Anterior cingulate cortex (tissue), 58 donors: ENCODE results near the gene CPLANE1.
"Not testable (repeated sequence)": the region's sequence is repeated elsewhere in the genome, so short reads cannot be mapped to it uniquely, and the experiment has no call there.

Source experiments
- DNase-seq, 58 donors: peaks; one replicate each; lab custom pipeline; 2025; lab: John Stamatoyannopoulos, UW

The CPLANE1 gene

GRCh38 chr5:37208883-37209797 lies 40.0 kb downstream of the CPLANE1 start:
- peak in 9 of 58 donors; percentile 1 to 26 (median 14) for DNase-seq

- DNase-seq = no peak
Observed at GRCh38 chr5:37207802-37208201, 41.4 kb downstream of the CPLANE1 start.

- no peak for DNase-seq
Observed at GRCh38 chr5:37206736-37207135, 42.4 kb downstream of the CPLANE1 start.

- DNase-seq = no peak
Observed at GRCh38 chr5:37198842-37199241, 50.3 kb downstream of the CPLANE1 start.

GRCh38 chr5:37198061-37198460 lies 51.1 kb downstream of the CPLANE1 start:
- DNase-seq = no peak

- no peak for DNase-seq
Observed at GRCh38 chr5:37197340-37198050, 51.7 kb downstream of the CPLANE1 start.

GRCh38 chr5:37190592-37190991 lies 58.6 kb downstream of the CPLANE1 start:
- DNase-seq = no peak

GRCh38 chr5:37189355-37189754 lies 59.8 kb downstream of the CPLANE1 start:
- no peak for DNase-seq

GRCh38 chr5:37187465-37187977 lies 61.7 kb downstream of the CPLANE1 start:
- DNase-seq = no peak

- DNase-seq = no peak
Observed at GRCh38 chr5:37184748-37185364, 64.3 kb downstream of the CPLANE1 start.

- DNase-seq = no peak
Observed at GRCh38 chr5:37182667-37183066, 66.5 kb downstream of the CPLANE1 start.

GRCh38 chr5:37174928-37175327 lies 74.2 kb downstream of the CPLANE1 start:
- DNase-seq = no peak

GRCh38 chr5:37172957-37173356 lies 76.2 kb downstream of the CPLANE1 start:
- DNase-seq = no peak

GRCh38 chr5:37170856-37171255 lies 78.3 kb downstream of the CPLANE1 start:
- DNase-seq = no peak

- DNase-seq = no peak
Observed at GRCh38 chr5:37166197-37166596, 83.0 kb downstream of the CPLANE1 start.

- DNase-seq = no peak
Observed at GRCh38 chr5:37165761-37166160, 83.4 kb downstream of the CPLANE1 start.

GRCh38 chr5:37153661-37154060 lies 95.5 kb downstream of the CPLANE1 start:
- DNase-seq = no peak

- DNase-seq = no peak
Observed at GRCh38 chr5:37146896-37147295, 102.3 kb downstream of the CPLANE1 start.

- no peak for DNase-seq
Observed at GRCh38 chr5:37136694-37137093, 112.5 kb downstream of the CPLANE1 start.

- DNase-seq = not testable (repeated sequence)
Observed at GRCh38 chr5:37135312-37135711, 113.9 kb downstream of the CPLANE1 start.

- DNase-seq = no peak
Observed at GRCh38 chr5:37133939-37134338, 115.2 kb downstream of the CPLANE1 start.
